ENCODE measurements around the gene SLU7.

Gene SLU7

DNA sequence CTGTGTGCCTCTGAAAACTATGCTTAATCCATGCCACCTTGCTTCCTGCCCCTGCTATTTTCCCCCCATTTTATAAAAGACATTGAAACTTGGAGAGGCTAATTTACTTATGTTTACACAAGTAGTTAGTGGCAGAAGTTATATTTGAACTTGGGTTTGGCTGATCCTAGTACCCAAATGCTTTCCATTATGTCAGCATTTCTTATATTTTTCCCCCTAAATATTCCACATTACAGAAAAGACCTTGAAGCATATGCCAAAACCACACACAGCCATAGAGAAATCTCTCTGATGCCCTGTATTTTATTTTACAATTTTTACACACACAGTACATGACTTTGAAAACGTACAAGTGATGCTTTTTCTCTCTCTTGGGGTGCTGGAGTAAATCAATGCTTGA is 59.6 kb downstream of the SLU7 start:
- no peak for DNase-seq (ENCODE audit: low read depth, low spot score)
- TF ChIP-seq YY1 (IDR thresholded peaks at IDR 0.05; ENCODE audit: insufficient read depth, insufficient read length) (no peak), SUZ12 (IDR thresholded peaks at IDR 0.05; ENCODE audit: extremely low read depth, insufficient read depth, insufficient read length) (no peak), ZNF274 (IDR thresholded peaks at IDR 0.05; ENCODE audit: low read depth, low read length) (no peak)
- no peaks in the 10 kb centered on the region for H3K9me3 ChIP-seq (ENCODE audit: insufficient read depth, low read length)
- H3K36me3 ChIP-seq (ENCODE audit: insufficient read depth, insufficient read length, low read length), result no peaks in the 10 kb centered on the region
- no peak overlapping the region for H3K4me3 ChIP-seq (ENCODE audit: insufficient read length, low read depth)
- H3K27me3 ChIP-seq (ENCODE audit: insufficient read depth, insufficient read length), result no peaks in the 10 kb centered on the region
- peaks cover 5% of the 10 kb centered on the region for H3K4me1 ChIP-seq (ENCODE audit: insufficient read depth, insufficient read length)
- H3K9ac ChIP-seq (ENCODE audit: insufficient read length, low read depth), result peak overlapping the region; percentile 50

DNA sequence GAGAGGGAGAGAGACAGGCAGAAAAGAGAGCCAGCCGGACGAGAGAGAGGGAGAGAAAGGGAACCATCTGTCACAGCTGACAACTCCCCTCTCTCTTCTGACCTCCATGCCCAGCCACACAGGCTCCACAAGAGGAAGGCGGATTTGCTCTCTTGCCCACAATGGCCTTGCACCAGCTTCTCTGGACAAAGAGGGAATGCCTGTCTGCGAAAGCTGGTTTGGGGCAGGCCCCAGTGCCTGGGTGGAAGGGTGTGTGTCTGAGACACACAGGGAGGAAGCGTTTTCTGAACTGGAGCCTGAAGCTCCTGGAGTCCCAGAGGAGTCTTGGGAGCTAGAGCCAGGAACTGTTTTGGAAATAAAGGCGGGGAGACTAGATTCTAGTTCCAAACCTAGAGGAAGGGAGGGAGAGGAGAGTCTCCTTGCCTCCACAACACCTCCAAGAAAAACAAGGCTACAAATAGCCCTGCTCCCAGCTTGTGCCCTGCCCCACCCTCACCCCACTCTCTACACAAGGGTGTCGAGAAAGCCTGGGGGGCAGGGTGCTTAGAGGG is 60.9 kb downstream of the SLU7 start:
- H3K27me3 ChIP-seq (ENCODE audit: insufficient read depth, insufficient read length), result no peaks in the 10 kb centered on the region
- H3K4me3 ChIP-seq (ENCODE audit: insufficient read length, low read depth), result no peak overlapping the region
- H3K9me3 ChIP-seq (ENCODE audit: insufficient read depth, low read length), result no peaks in the 10 kb centered on the region
- DNase-seq (ENCODE audit: low read depth, low spot score), result no peak
- TF ChIP-seq SUZ12 (IDR thresholded peaks at IDR 0.05; ENCODE audit: extremely low read depth, insufficient read depth, insufficient read length) (no peak), YY1 (IDR thresholded peaks at IDR 0.05; ENCODE audit: insufficient read depth, insufficient read length) (no peak), ZNF274 (IDR thresholded peaks at IDR 0.05; ENCODE audit: low read depth, low read length) (no peak)
- H3K4me1 ChIP-seq (ENCODE audit: insufficient read depth, insufficient read length), result peaks cover 5% of the 10 kb centered on the region
- H3K9ac ChIP-seq (ENCODE audit: insufficient read length, low read depth), result peak overlapping the region; percentile 50
- H3K36me3 ChIP-seq (ENCODE audit: insufficient read depth, insufficient read length, low read length), result no peaks in the 10 kb centered on the region

DNA sequence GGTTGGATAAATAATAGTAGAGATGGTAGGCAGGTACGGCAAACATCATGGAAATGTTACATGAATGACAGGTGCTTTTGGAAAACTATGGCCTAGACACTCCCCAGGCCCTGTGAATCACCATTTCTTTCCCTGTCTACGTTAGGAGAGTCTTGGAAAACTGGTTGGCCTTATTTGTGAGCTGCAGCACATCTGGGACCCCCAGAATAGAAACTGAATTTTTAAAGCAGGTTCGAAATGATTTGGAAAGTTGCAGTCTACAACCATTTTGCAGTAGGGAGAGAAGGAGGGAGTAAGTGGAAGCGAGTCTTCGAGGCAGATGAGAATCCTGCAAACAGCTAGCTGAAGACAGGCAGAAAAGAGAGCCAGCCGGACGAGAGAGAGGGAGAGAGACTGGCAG is 61.5 kb downstream of the SLU7 start:
- H3K4me1 ChIP-seq (ENCODE audit: insufficient read depth, insufficient read length), result peaks cover 5% of the 10 kb centered on the region
- no peak for DNase-seq (ENCODE audit: low read depth, low spot score)
- TF ChIP-seq YY1 (IDR thresholded peaks at IDR 0.05; ENCODE audit: insufficient read depth, insufficient read length), result no peak
- TF ChIP-seq ZNF274 (IDR thresholded peaks at IDR 0.05; ENCODE audit: low read depth, low read length), result no peak
- TF ChIP-seq SUZ12 (IDR thresholded peaks at IDR 0.05; ENCODE audit: extremely low read depth, insufficient read depth, insufficient read length), result no peak
- H3K9ac ChIP-seq (ENCODE audit: insufficient read length, low read depth), result no peak overlapping the region
- no peak overlapping the region for H3K4me3 ChIP-seq (ENCODE audit: insufficient read length, low read depth)
- H3K36me3 ChIP-seq (ENCODE audit: insufficient read depth, insufficient read length, low read length), result no peaks in the 10 kb centered on the region
- no peaks in the 10 kb centered on the region for H3K27me3 ChIP-seq (ENCODE audit: insufficient read depth, insufficient read length)
- no peaks in the 10 kb centered on the region for H3K9me3 ChIP-seq (ENCODE audit: insufficient read depth, low read length)

DNA sequence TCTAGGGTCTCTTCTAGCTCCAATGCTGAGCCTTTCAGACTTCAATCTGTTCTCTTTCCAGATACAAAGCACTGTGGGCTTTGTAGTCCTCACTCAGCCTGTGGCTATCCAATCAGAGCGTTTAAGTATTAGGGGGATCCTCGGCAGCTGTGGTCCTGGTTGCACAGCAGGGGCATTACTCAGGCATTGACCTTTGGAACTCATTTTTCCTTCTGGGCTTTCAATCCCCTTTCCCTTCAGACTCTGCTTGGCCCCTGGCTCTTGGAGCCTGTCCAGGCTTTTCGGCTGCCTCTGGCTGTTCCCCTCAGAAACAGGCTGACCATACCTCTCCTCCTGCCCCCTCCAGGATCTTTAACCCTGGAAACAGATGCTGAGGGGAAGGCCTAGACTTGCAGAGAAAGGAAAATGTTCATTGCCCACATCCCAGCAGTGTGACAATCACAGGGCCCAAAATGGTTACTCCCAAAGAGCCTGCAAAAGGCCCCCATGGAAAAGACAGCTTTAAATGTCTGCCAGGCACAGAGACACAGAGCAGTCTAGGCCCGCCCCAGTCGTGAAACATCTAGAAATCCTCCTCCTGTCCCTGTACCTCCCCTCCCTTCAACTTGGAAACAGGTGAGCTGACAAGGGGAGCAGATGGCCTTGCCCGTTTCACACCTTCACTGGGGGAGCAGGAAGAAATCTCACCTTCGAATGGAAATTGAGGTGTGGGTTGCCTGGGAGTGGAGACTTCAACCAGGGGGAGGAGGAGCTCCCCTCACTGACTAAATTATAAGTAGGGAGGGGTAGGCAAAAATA is 62.1 kb downstream of the SLU7 start:
- TF ChIP-seq SUZ12 (IDR thresholded peaks at IDR 0.05; ENCODE audit: extremely low read depth, insufficient read depth, insufficient read length), result no peak
- Histone ChIP-seq H3K36me3 (ENCODE audit: insufficient read depth, insufficient read length, low read length) (no peaks in the 10 kb centered on the region), H3K9me3 (ENCODE audit: insufficient read depth, low read length) (no peaks in the 10 kb centered on the region), H3K4me1 (ENCODE audit: insufficient read depth, insufficient read length) (peaks cover 5% of the 10 kb centered on the region), H3K9ac (ENCODE audit: insufficient read length, low read depth) (no peak overlapping the region), H3K4me3 (ENCODE audit: insufficient read length, low read depth) (no peak overlapping the region), H3K27me3 (ENCODE audit: insufficient read depth, insufficient read length) (no peaks in the 10 kb centered on the region)
- no peak for DNase-seq (ENCODE audit: low read depth, low spot score)

DNA sequence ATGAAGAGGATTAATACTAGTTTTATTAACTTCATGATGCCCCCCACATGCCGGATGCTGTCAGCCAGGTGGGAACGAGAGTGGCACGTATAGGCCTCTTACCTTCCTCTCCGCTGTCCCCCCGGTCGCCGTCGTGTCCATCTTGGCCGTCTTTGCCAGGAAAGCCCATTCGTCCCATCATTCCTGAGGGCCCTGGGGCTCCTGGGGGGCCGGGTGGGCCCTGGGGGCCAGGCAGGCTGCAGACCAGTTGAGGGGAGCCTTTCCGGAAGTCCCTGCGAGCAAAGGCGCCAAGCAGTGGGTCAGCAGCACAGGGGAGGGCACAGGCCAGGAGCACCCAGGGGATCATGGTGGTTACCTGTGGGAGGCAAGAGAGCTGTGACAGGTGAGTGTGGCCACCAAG is 64.2 kb downstream of the SLU7 start:
- H3K4me1 ChIP-seq (ENCODE audit: insufficient read depth, insufficient read length), result peaks cover 5% of the 10 kb centered on the region
- no peaks in the 10 kb centered on the region for H3K27me3 ChIP-seq (ENCODE audit: insufficient read depth, insufficient read length)
- H3K36me3 ChIP-seq (ENCODE audit: insufficient read depth, insufficient read length, low read length), result no peaks in the 10 kb centered on the region
- no peak overlapping the region for H3K9ac ChIP-seq (ENCODE audit: insufficient read length, low read depth)
- no peak overlapping the region for H3K4me3 ChIP-seq (ENCODE audit: insufficient read length, low read depth)
- no peaks in the 10 kb centered on the region for H3K9me3 ChIP-seq (ENCODE audit: insufficient read depth, low read length)
- TF ChIP-seq YY1 (IDR thresholded peaks at IDR 0.05; ENCODE audit: insufficient read depth, insufficient read length) (no peak), ZNF274 (IDR thresholded peaks at IDR 0.05; ENCODE audit: low read depth, low read length) (no peak), SUZ12 (IDR thresholded peaks at IDR 0.05; ENCODE audit: extremely low read depth, insufficient read depth, insufficient read length) (no peak)
- no peak for DNase-seq (ENCODE audit: low read depth, low spot score)

DNA sequence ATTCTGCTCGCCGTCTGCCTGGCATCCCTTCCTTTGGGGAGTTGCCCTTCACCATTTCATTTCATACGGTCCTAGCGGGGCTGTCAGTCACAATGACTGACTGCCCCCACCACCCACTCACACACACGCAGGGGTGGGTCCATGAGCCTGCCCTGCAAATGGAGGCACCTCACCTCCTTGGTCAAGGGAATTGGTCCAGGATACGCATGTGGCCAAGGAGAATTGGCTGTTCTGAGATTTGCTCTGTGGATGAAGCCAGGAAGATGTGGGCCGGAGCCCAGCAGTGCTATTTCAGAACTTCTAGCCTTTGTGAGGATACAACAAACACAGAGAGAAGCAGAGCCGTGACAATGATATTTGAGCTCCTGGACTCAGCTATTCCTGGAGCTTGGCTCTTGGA is 65.5 kb downstream of the SLU7 start:
- no peaks in the 10 kb centered on the region for H3K27me3 ChIP-seq (ENCODE audit: insufficient read depth, insufficient read length)
- H3K9me3 ChIP-seq (ENCODE audit: insufficient read depth, low read length), result no peaks in the 10 kb centered on the region
- peaks cover 5% of the 10 kb centered on the region for H3K4me1 ChIP-seq (ENCODE audit: insufficient read depth, insufficient read length)
- H3K9ac ChIP-seq (ENCODE audit: insufficient read length, low read depth), result no peak overlapping the region
- H3K4me3 ChIP-seq (ENCODE audit: insufficient read length, low read depth), result no peak overlapping the region
- no peak for DNase-seq (ENCODE audit: low read depth, low spot score)
- TF ChIP-seq SUZ12 (IDR thresholded peaks at IDR 0.05; ENCODE audit: extremely low read depth, insufficient read depth, insufficient read length), result no peak
- TF ChIP-seq YY1 (IDR thresholded peaks at IDR 0.05; ENCODE audit: insufficient read depth, insufficient read length), result no peak
- no peak for TF ChIP-seq ZNF274 (IDR thresholded peaks at IDR 0.05; ENCODE audit: low read depth, low read length)
- no peaks in the 10 kb centered on the region for H3K36me3 ChIP-seq (ENCODE audit: insufficient read depth, insufficient read length, low read length)

DNA sequence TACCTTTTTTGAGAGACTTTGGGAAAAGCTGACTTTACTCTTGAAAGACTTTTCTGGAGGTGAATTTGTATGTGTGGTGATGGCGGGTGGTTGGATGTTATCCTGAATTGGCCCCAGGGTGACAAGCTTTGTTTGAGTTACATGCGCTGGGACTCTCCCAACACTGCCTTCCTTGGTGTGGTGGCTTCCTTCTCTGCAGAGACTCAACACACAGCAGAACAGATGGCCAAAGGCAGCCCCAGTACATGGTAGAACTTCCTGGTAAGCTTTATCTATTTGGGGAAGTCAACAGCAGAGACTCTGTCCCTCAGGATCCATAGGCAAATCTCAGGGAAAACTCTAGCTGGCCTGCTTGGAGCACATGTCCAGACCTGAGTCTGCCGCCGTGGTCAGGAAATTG is 66.6 kb downstream of the SLU7 start:
- H3K4me1 ChIP-seq (ENCODE audit: insufficient read depth, insufficient read length), result peaks cover 2% of the 10 kb centered on the region

More for the DNA sequence above, 66.6 kb downstream of the SLU7 start:
- DNase-seq (ENCODE audit: low read depth, low spot score), result no peak
- H3K36me3 ChIP-seq (ENCODE audit: insufficient read depth, insufficient read length, low read length), result no peaks in the 10 kb centered on the region
- no peak overlapping the region for H3K9ac ChIP-seq (ENCODE audit: insufficient read length, low read depth)
- TF ChIP-seq YY1 (IDR thresholded peaks at IDR 0.05; ENCODE audit: insufficient read depth, insufficient read length), result no peak
- no peak for TF ChIP-seq ZNF274 (IDR thresholded peaks at IDR 0.05; ENCODE audit: low read depth, low read length)
- no peak for TF ChIP-seq SUZ12 (IDR thresholded peaks at IDR 0.05; ENCODE audit: extremely low read depth, insufficient read depth, insufficient read length)
- no peaks in the 10 kb centered on the region for H3K9me3 ChIP-seq (ENCODE audit: insufficient read depth, low read length)
- no peak overlapping the region for H3K4me3 ChIP-seq (ENCODE audit: insufficient read length, low read depth)
- no peaks in the 10 kb centered on the region for H3K27me3 ChIP-seq (ENCODE audit: insufficient read depth, insufficient read length)

Measured in NT2/D1 (cell line).